ENCODE results near the gene FAM89A. TPM values are rescaled to one million over a fixed set of nuclear protein-coding genes. Genes with fewer than 3 reads are reported as not detected.

FAM89A gene
- total RNA-seq, 1 experiment from 2014 or later = 23.6 TPM

- DNase-seq (ENCODE audit: low read depth, low spot score) = no peak
These were observed 22.6 kb upstream of the FAM89A start for GRCh38 chr1:231062500-231063270.

More at GRCh38 chr1:231062500-231063270, 22.6 kb upstream of the FAM89A start:
- peak overlapping the region; percentile 13; the same call in 1 of the 2 replicates for H3K4me2 ChIP-seq (ENCODE audit: low read length)
- ChIA-PET CTCF (no interaction called here), POLR2A (no interaction called here), RAD21 (ENCODE audit: low non-redundant PET in 1 of 2, low total read pairs in 2 of 2, uncharacterized antibody in 2 of 2, unreplicated experiment in 2 of 2) (no interaction called here)
- no peak overlapping the region for H3K27ac ChIP-seq (ENCODE audit: low read depth, low read length)
- H3K27me3 ChIP-seq (ENCODE audit: insufficient read depth, low read length) = no peaks in the 10 kb centered on the region
- no peak overlapping the region for H2AFZ ChIP-seq (ENCODE audit: low read depth, low read length, poor library complexity, severe bottlenecking)
- no peaks in the 10 kb centered on the region for H3K9me2 ChIP-seq (ENCODE audit: insufficient read depth)
- H3K4me3 ChIP-seq (replicated peaks in 1 of 2; ENCODE audit: low read depth in 1 of 2, low read length in 2 of 2) = no peak overlapping the region
- H3K4me1 ChIP-seq (ENCODE audit: control insufficient read depth in 1 of 2, insufficient read depth in 2 of 2, low read length in 2 of 2) = peaks cover 9 to 37% of the 10 kb centered on the region in 2 experiments; a peak in 3 of 4 replicates
- intact Hi-C loops (cut with micrococcal nuclease) = no loop called here
- TF ChIP-seq SIN3A (IDR thresholded peaks at IDR 0.05; ENCODE audit: low read depth) (no peak), FOSL1 (IDR thresholded peaks at IDR 0.05; ENCODE audit: low read depth) (no peak), ZFX (IDR thresholded peaks at IDR 0.05) (no peak), ZBTB33 (IDR thresholded peaks at IDR 0.05; ENCODE audit: extremely low read depth, insufficient replicate concordance, low read length) (no peak), ATF3 (IDR thresholded peaks at IDR 0.05) (no peak)
- no peak overlapping the region for H3K9ac ChIP-seq (ENCODE audit: low read length)
- BruUV-seq (replicated peaks) = no TSS peak
- 0 out of 2 replicates have a peak, but pooled peaks have one; percentile 34 for ATAC-seq
- H3K36me3 ChIP-seq (ENCODE audit: control insufficient read depth in 1 of 2, insufficient read depth in 2 of 2, low read length in 2 of 2) = no peaks in the 10 kb centered on the region
- no peaks in the 10 kb centered on the region for H3K9me3 ChIP-seq (ENCODE audit: control insufficient read depth in 1 of 2, insufficient read depth in 1 of 2, low read depth in 1 of 2, low read length in 2 of 2)
- no peaks in the 10 kb centered on the region for H4K20me1 ChIP-seq (ENCODE audit: insufficient read depth)
- H3K79me2 ChIP-seq (ENCODE audit: insufficient read depth, low read length) = no peaks in the 10 kb centered on the region

Measured in HCT116 (cell line).